B cell (primary cell): ENCODE measurements around the gene PDE4B. TPM values are rescaled to one million over a fixed set of nuclear protein-coding genes. Genes with fewer than 3 reads are reported as not detected.

Experiments used
- ATAC-seq: fragments of 200-7000 bp; cut with Tn5 transposase; one replicate; pipeline ENCODE4 v1.10.0; 2021; ENCODE audit warnings: low read depth, mild to moderate bottlenecking, moderate number of reproducible peaks, moderate library complexity
- CTCF ChIA-PET: fragments of 350-600 bp; sonication (Branson Sonifier 250); formaldehyde crosslinking; loops from one replicate; lab custom pipeline; 2021; ENCODE audit warnings: antibody characterized with exemption, inconsistent platforms; lab: Charles Lee
- POLR2A ChIA-PET: fragments of 350-600 bp; sonication (Branson Sonifier 250); formaldehyde crosslinking; loops from one replicate; lab custom pipeline; 2021; ENCODE audit warnings: antibody characterized with exemption; lab: Charles Lee
- DNase-seq: peaks from one replicate; pipeline ENCODE4 v3.0.0; 2013
- H2AFZ ChIP-seq: 2 replicates; pipeline ENCODE4 v1.6.1; 2012; ENCODE audit warnings: mild to moderate bottlenecking, low read depth, low read length; ENCODE audit not compliant: insufficient read depth, poor library complexity, severe bottlenecking
- H3K27ac ChIP-seq, 2 donors: 1 replicate in 1 of 2; 2 replicates in 1 of 2; pipeline ENCODE4 v1.5.1; 2012 to 2013; ENCODE audit warnings: low read length in 2 of 2, mild to moderate bottlenecking in 2 of 2, moderate library complexity in 1 of 2
- H3K27me3 ChIP-seq, 4 experiments: fragments of 200-600 bp in 1 of 4; sonication (generic) in 1 of 4; replicated peaks in 1 of 4; 1 replicate in 2 of 4; 2 replicates in 2 of 4; pipeline versions ENCODE4 v1.6.1 to v1.7.0; 2013 to 2016; ENCODE audit warnings: low read length in 3 of 4, mild to moderate bottlenecking in 2 of 4, mixed read lengths in 1 of 4, moderate library complexity in 1 of 4; ENCODE audit not compliant: insufficient read depth in 4 of 4, control insufficient read depth in 3 of 4; ENCODE audit errors: control extremely low read depth in 1 of 4
- H3K36me3 ChIP-seq, 2 experiments: replicated peaks in 1 of 2; 1 replicate in 1 of 2; 2 replicates in 1 of 2; pipeline versions ENCODE4 v1.6.1 to v1.7.1; 2013; ENCODE audit warnings: low read length in 1 of 2; ENCODE audit not compliant: insufficient read depth in 2 of 2, control insufficient read depth in 1 of 2; ENCODE audit errors: control extremely low read depth in 1 of 2, extremely low read depth in 1 of 2
- H3K4me1 ChIP-seq, 2 donors: fragments of 200-600 bp in 1 of 2; sonication (generic) in 1 of 2; 1 replicate in 1 of 2; 2 replicates in 1 of 2; pipeline versions ENCODE4 v1.5.1 to v1.6.1; 2013 to 2017; ENCODE audit warnings: low read length in 2 of 2; ENCODE audit not compliant: control insufficient read depth in 2 of 2, insufficient read depth in 2 of 2
- H3K4me2 ChIP-seq: replicated peaks from 2 replicates; pipeline ENCODE3; 2012; ENCODE audit warnings: mild to moderate bottlenecking, low read depth, low read length; ENCODE audit not compliant: poor library complexity, severe bottlenecking
- H3K4me3 ChIP-seq, 5 experiments: fragments of 200-600 bp in 1 of 5; sonication (generic) in 1 of 5; 1 replicate in 3 of 5; 2 replicates in 2 of 5; pipeline versions ENCODE4 v1.5.1 to v1.7.0; 2011 to 2016; ENCODE audit warnings: low read length in 4 of 5, mild to moderate bottlenecking in 4 of 5, low read depth in 2 of 5, control low read depth in 1 of 5, moderate library complexity in 1 of 5; ENCODE audit not compliant: insufficient read depth in 1 of 5; ENCODE audit errors: control extremely low read depth in 1 of 5, extremely low read depth in 1 of 5
- H3K79me2 ChIP-seq: fragments of 200-600 bp; sonication (generic); one replicate; pipeline ENCODE4 v1.6.0; 2016; ENCODE audit warnings: low read length; ENCODE audit not compliant: control insufficient read depth, insufficient read depth
- H3K9ac ChIP-seq: fragments of 200-600 bp; sonication (generic); 2 replicates; pipeline ENCODE4 v1.6.1; 2017; ENCODE audit warnings: mild to moderate bottlenecking, low read length, moderate library complexity
- H3K9me3 ChIP-seq, 3 donors: one replicate each; pipeline versions ENCODE4 v1.6.1 to v1.7.1; 2013; ENCODE audit warnings: low read length in 2 of 3; ENCODE audit not compliant: control insufficient read depth in 2 of 3, insufficient read depth in 1 of 3; ENCODE audit errors: control extremely low read depth in 1 of 3
- H4K20me1 ChIP-seq: 2 replicates; pipeline ENCODE4 v1.6.0; 2012; ENCODE audit warnings: mild to moderate bottlenecking, low read length; ENCODE audit not compliant: insufficient read depth, control insufficient read depth, poor library complexity, severe bottlenecking
- H3K27ac Mint-ChIP-seq: one replicate; pipeline ENCODE4 v1.8.0; 2021; ENCODE audit warnings: mixed read lengths
- H3K27me3 Mint-ChIP-seq: one replicate; pipeline ENCODE4 v1.8.0; 2021; ENCODE audit warnings: mixed read lengths
- H3K4me1 Mint-ChIP-seq: one replicate; pipeline ENCODE4 v1.8.0; 2021; ENCODE audit warnings: mixed read lengths
- H3K4me3 Mint-ChIP-seq: one replicate; pipeline ENCODE4 v1.8.0; 2021; ENCODE audit warnings: mixed read lengths
- H3K9me3 Mint-ChIP-seq: one replicate; pipeline ENCODE4 v1.8.0; 2022; ENCODE audit warnings: mixed read lengths; ENCODE audit not compliant: insufficient read depth
- EZH2 ChIP-seq: IDR thresholded peaks from 2 replicates; pipeline ENCODE4 v1.6.1; 2012; ENCODE audit warnings: borderline replicate concordance, low read depth, mild to moderate bottlenecking, moderate library complexity, low read length; ENCODE audit not compliant: insufficient read depth, poor library complexity, severe bottlenecking
- WGBS: methylation state at CpG from one replicate; pipeline ENCODE4 v1.1.5; 2013; ENCODE audit warnings: missing lambda C conversion rate; ENCODE audit not compliant: insufficient coverage; 5-methylcytosine and 5-hydroxymethylcytosine counted together
- intact Hi-C: fragments of 100-400 bp; cut with micrococcal nuclease; formaldehyde crosslinking; loops from one replicate; pipeline ENCODE4 v1.10.0; 2022
- polyA plus RNA-seq: library from polyadenylated mRNA; depleted of rRNA; stranded (reverse); fragments of >200 nt; gene quantifications from 2 replicates; pipeline ENCODE4 v1.2.3, GENCODE V29; 2012
- total RNA-seq, 2 donors: library from RNA; stranded (reverse); fragments of 120-200 nt in 1 of 2; gene quantifications; 1 replicate in 1 of 2; 2 replicates in 1 of 2; pipeline versions ENCODE4 v1.2.3 to v1.2.4, GENCODE V29; 2013 to 2022
- TF ChIP-seq, protein P1 (sequence below): fragments of 200-600 bp; IDR thresholded peaks from one replicate; pipeline ENCODE4 v1.8.0; 2022; ENCODE audit warnings: antibody characterized with exemption, mild to moderate bottlenecking

The PDE4B gene
- total and polyA plus RNA-seq, 2 donors (not counting 1 experiment from before 2014, with no cell fraction given), result 63.7 to 242 TPM

DNA sequence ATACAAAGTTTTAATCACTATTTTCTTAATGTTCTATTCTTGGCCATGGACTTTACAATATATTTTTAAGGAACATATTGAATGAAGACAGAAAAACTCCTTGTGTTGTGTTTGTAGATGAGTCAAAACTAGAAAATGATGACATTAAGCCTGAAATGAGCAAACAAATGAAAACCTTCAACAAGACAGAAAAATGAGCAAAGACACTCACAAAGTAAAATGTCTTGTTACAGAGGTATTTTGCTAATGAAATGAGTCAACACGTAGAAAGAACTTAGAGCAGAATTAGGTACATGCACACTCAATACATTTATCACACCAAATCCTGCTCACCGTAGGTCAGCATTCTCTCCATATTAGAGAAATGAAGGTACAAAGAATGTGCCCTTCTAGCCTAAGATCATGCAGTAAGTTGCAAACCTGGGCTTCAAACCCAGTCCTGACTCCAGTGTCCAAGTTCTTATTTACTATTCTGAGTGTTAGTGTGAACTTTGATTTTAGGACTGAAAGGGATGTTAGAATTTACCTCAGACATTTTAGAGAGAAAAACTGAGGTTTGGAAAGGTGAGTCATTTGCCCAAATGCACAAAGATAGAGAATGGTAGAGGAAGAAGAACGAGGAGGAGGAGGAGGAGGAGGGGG, 607.3 kb downstream of the PDE4B start:
- H3K27ac ChIP-seq, result no peak overlapping the region
- WGBS, result no CpG with 5 or more reads among the region's 3 CpGs
- no peaks in the 10 kb centered on the region for H4K20me1 ChIP-seq
- no peaks in the 10 kb centered on the region for H3K9me3 Mint-ChIP-seq
- H3K27ac Mint-ChIP-seq, result peak overlapping the region; percentile 38
- H3K9ac ChIP-seq, result no peak overlapping the region
- POLR2A ChIA-PET, result no interaction called here
- H3K79me2 ChIP-seq, result no peaks in the 10 kb centered on the region
- peaks cover 63% of the 10 kb centered on the region in 2 donors for H3K4me1 ChIP-seq
- no peaks in the 10 kb centered on the region for H3K27me3 ChIP-seq
- peak overlapping the region; percentile 29 for H3K4me3 Mint-ChIP-seq
- intact Hi-C loops, result loop anchor here (2.0 to 10.0 kb wide), 4 partner anchors 15 to 1335 kb away; no protein-coding TSS in a partner anchor
- H2AFZ ChIP-seq, result no peak overlapping the region
- H3K4me2 ChIP-seq, result no peak overlapping the region
- no peaks in the 10 kb centered on the region for H3K9me3 ChIP-seq
- H3K36me3 ChIP-seq, result no peaks in the 10 kb centered on the region
- H3K4me1 Mint-ChIP-seq, result peaks cover 84% of the 10 kb centered on the region
- TF ChIP-seq, protein P1, sequence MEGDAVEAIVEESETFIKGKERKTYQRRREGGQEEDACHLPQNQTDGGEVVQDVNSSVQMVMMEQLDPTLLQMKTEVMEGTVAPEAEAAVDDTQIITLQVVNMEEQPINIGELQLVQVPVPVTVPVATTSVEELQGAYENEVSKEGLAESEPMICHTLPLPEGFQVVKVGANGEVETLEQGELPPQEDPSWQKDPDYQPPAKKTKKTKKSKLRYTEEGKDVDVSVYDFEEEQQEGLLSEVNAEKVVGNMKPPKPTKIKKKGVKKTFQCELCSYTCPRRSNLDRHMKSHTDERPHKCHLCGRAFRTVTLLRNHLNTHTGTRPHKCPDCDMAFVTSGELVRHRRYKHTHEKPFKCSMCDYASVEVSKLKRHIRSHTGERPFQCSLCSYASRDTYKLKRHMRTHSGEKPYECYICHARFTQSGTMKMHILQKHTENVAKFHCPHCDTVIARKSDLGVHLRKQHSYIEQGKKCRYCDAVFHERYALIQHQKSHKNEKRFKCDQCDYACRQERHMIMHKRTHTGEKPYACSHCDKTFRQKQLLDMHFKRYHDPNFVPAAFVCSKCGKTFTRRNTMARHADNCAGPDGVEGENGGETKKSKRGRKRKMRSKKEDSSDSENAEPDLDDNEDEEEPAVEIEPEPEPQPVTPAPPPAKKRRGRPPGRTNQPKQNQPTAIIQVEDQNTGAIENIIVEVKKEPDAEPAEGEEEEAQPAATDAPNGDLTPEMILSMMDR, result no peak
- no peak for TF ChIP-seq EZH2
- no peak overlapping the region for H3K4me3 ChIP-seq
- CTCF ChIA-PET, result interaction anchor here (0.7 to 3.6 kb wide), 5 partner anchors 23 to 118 kb away, joined by 3 to 56 read pairs (median 4); no protein-coding TSS in a partner anchor
- no peak for DNase-seq
- no peaks in the 10 kb centered on the region for H3K27me3 Mint-ChIP-seq
- ATAC-seq, result no peak

DNA sequence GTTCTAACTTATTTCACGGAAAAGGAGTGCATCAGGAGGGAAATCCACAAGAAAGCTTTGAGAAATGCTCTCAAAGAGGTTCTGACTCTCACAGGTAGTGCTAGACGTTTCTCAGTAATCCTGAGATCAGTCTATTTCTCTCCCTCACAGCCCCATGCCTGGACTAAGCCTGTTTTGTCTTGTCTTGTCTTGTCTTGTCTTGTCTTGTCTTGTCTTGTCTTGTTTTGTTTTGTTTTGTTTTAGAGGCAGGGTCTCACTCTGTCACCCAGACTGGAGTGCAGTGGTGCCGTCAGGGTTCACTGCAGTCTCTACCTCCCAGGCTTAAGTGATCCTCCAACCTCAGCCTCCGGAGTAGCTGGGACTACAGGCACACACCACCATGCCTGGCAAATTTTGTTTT, 608.0 kb downstream of the PDE4B start:
- Mint-ChIP-seq H3K4me1 (peaks cover 82% of the 10 kb centered on the region), H3K27ac (peak overlapping the region; percentile 88), H3K4me3 (peak overlapping the region; percentile 27), H3K9me3 (no peaks in the 10 kb centered on the region), H3K27me3 (no peaks in the 10 kb centered on the region)
- intact Hi-C loops, result loop anchor here (2.0 to 10.0 kb wide), 4 partner anchors 14 to 1336 kb away; no protein-coding TSS in a partner anchor
- H3K36me3 ChIP-seq, result no peaks in the 10 kb centered on the region
- ATAC-seq, result no peak
- H3K9ac ChIP-seq, result no peak overlapping the region
- H3K9me3 ChIP-seq, result no peaks in the 10 kb centered on the region
- H2AFZ ChIP-seq, result no peak overlapping the region
- ChIA-PET POLR2A (interaction anchor here (2.2 to 2.9 kb wide), 2 partner anchors 20 to 26 kb away, joined by 7 to 18 read pairs; no protein-coding TSS in a partner anchor), CTCF (interaction anchor here (1.6 to 3.6 kb wide), 4 partner anchors 25 to 58 kb away, joined by 4 to 56 read pairs (median 26); no protein-coding TSS in a partner anchor)
- H3K27ac ChIP-seq, result no peak overlapping the region
- peaks cover 57 to 61% of the 10 kb centered on the region in 2 donors for H3K4me1 ChIP-seq
- no peaks in the 10 kb centered on the region for H3K79me2 ChIP-seq
- H3K27me3 ChIP-seq, result no peaks in the 10 kb centered on the region
- no peak overlapping the region for H3K4me2 ChIP-seq
- 86% methylated on average over 1 of the region's 4 CpGs for WGBS
- no peak overlapping the region for H3K4me3 ChIP-seq
- DNase-seq, result no peak
- no peaks in the 10 kb centered on the region for H4K20me1 ChIP-seq
- TF ChIP-seq, protein P1, result no peak
- TF ChIP-seq EZH2, result no peak
